Peyer's patch (tissue), 4 donors: ENCODE data around the gene TAF11L8.

Experiments used
- CTCF ChIP-seq, 6 experiments: fragments of 450-650 bp in 4 of 6; fragments of 200-600 bp in 2 of 6; sonication (generic) in 1 of 6; IDR thresholded peaks; one replicate each; pipeline ENCODE4 v1.5.1; 2017 to 2019; ENCODE audit warnings: antibody characterized with exemption in 6 of 6, mild to moderate bottlenecking in 3 of 6, moderate library complexity in 1 of 6
- POLR2A ChIP-seq, 2 donors: fragments of 450-650 bp; IDR thresholded peaks; one replicate each; pipeline ENCODE4 v1.5.1; 2017; ENCODE audit warnings: antibody characterized with exemption in 2 of 2, mild to moderate bottlenecking in 2 of 2, moderate library complexity in 2 of 2

DNA sequence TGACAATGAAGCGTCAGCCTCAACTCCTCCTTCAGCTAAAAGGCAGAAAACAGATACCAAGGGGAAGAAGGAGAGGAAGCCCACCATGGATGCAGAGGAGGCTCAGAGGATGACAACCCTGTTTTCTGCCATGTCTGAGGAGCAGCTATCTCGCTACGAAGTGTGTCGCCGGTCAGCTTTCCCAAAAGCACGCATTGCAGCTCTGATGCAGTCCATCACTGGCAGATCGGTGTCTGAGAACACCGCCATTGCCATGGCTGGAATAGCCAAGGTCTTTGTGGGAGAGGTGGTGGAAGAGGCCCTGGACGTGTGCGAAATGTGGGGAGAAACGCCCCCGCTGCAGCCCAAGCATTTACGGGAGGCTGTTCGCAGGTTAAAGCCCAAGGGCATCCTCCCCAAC lies 14.2 kb upstream of the TAF11L8 start:
- TF ChIP-seq CTCF (IDR thresholded peaks at IDR 0.05) (no peak), POLR2A (IDR thresholded peaks at IDR 0.05) (no peak)
